ENCODE results near the gene SAMSN1. TPM values are rescaled to one million over a fixed set of nuclear protein-coding genes. Genes with fewer than 3 reads are reported as not detected.

The SAMSN1 gene
- total RNA-seq, 4 donors from 2014 or later, result 0.29 to 3.0 (median 1.8) TPM

- DNase-seq, result no peak
- no peak overlapping the region for H3K4me3 ChIP-seq
Observed at GRCh38 chr21:14584357-14585095, 38.4 kb upstream of the SAMSN1 start.

GRCh38 chr21:14583629-14584255, 37.6 kb upstream of the SAMSN1 start:
- DNase-seq, result no peak
- Histone ChIP-seq H3K9me3 (no peaks in the 10 kb centered on the region), H3K27me3 (no peaks in the 10 kb centered on the region), H3K36me3 (no peaks in the 10 kb centered on the region), H3K4me1 (no peaks in the 10 kb centered on the region), H3K27ac (no peak overlapping the region), H3K4me3 (no peak overlapping the region)
- TF ChIP-seq CTCF (IDR thresholded peaks at IDR 0.05) (no peak), POLR2A (IDR thresholded peaks at IDR 0.05) (no peak)
- intact Hi-C loops (cut with DNase I; ENCODE audit: low total_unique reads), result no loop called here

More at GRCh38 chr21:14584357-14585095, 38.4 kb upstream of the SAMSN1 start:
- no peaks in the 10 kb centered on the region for H3K4me1 ChIP-seq
- no peak overlapping the region for H3K27ac ChIP-seq
- intact Hi-C loops (cut with DNase I; ENCODE audit: low total_unique reads), result no loop called here
- no peaks in the 10 kb centered on the region for H3K9me3 ChIP-seq
- H3K27me3 ChIP-seq, result no peaks in the 10 kb centered on the region
- TF ChIP-seq POLR2A (IDR thresholded peaks at IDR 0.05) (no peak), CTCF (IDR thresholded peaks at IDR 0.05) (no peak)
- no peaks in the 10 kb centered on the region for H3K36me3 ChIP-seq

GRCh38 chr21:14582934-14583628, 37.0 kb upstream of the SAMSN1 start:
- Histone ChIP-seq H3K4me3 (no peak overlapping the region), H3K36me3 (no peaks in the 10 kb centered on the region), H3K4me1 (no peaks in the 10 kb centered on the region), H3K27me3 (no peaks in the 10 kb centered on the region), H3K9me3 (no peaks in the 10 kb centered on the region), H3K27ac (no peak overlapping the region)
- intact Hi-C loops (cut with DNase I; ENCODE audit: low total_unique reads), result no loop called here
- DNase-seq, result no peak
- TF ChIP-seq POLR2A (IDR thresholded peaks at IDR 0.05) (no peak), CTCF (IDR thresholded peaks at IDR 0.05) (no peak)

- Histone ChIP-seq H3K4me1 (no peaks in the 10 kb centered on the region), H3K9me3 (no peaks in the 10 kb centered on the region), H3K27ac (no peak overlapping the region), H3K27me3 (no peaks in the 10 kb centered on the region), H3K4me3 (no peak overlapping the region), H3K36me3 (no peaks in the 10 kb centered on the region)
- intact Hi-C loops (cut with DNase I; ENCODE audit: low total_unique reads), result no loop called here
- DNase-seq, result no peak
- TF ChIP-seq POLR2A (IDR thresholded peaks at IDR 0.05) (no peak), CTCF (IDR thresholded peaks at IDR 0.05) (no peak)
Observed at GRCh38 chr21:14581902-14582457, 35.9 kb upstream of the SAMSN1 start.

Data from uterus (tissue), 4 donors.